AG10803 (cell line): ENCODE measurements around the gene NAGK.
"Not testable (repeated sequence)": the region's sequence is repeated elsewhere in the genome, so short reads cannot be mapped to it uniquely, and the experiment has no call there.

Source experiments
- DNase-seq: peaks from one replicate; pipeline ENCODE4 v3.0.0; 2010; ENCODE audit warnings: low read depth
- H3K4me3 ChIP-seq: 2 replicates; pipeline ENCODE4 v1.5.1; 2011; ENCODE audit warnings: mild to moderate bottlenecking, low read length, control low read depth
- CTCF ChIP-seq: conservative IDR thresholded peaks from 2 replicates; pipeline ENCODE4 v1.5.1; 2011; ENCODE audit warnings: mild to moderate bottlenecking, low read length, control low read depth, inconsistent platforms

NAGK gene

GRCh38 chr2:71045865-71046548 is 22.4 kb upstream of the NAGK start:
- no peak overlapping the region for H3K4me3 ChIP-seq
- no peak for TF ChIP-seq CTCF
- no peak for DNase-seq

- no peak for DNase-seq
- no peak for TF ChIP-seq CTCF
- no peak overlapping the region for H3K4me3 ChIP-seq
Observed at GRCh38 chr2:71048096-71048495, 20.4 kb upstream of the NAGK start.

- H3K4me3 ChIP-seq, DNase-seq: not testable (repeated sequence)
Observed at GRCh38 chr2:71049704-71050360, 18.6 kb upstream of the NAGK start.

GRCh38 chr2:71055206-71055740 is 13.2 kb upstream of the NAGK start:
- not testable (repeated sequence) for DNase-seq, H3K4me3 ChIP-seq

GRCh38 chr2:71060211-71060610 is 8.2 kb upstream of the NAGK start:
- TF ChIP-seq CTCF = no peak
- no peak overlapping the region for H3K4me3 ChIP-seq
- DNase-seq = no peak

- DNase-seq = peak; percentile 31
- H3K4me3 ChIP-seq = no peak overlapping the region
- no peak for TF ChIP-seq CTCF
Observed at GRCh38 chr2:71060871-71061270, 7.6 kb upstream of the NAGK start.

GRCh38 chr2:71063216-71063615 is 5.2 kb upstream of the NAGK start:
- TF ChIP-seq CTCF = no peak
- no peak for DNase-seq
- no peak overlapping the region for H3K4me3 ChIP-seq

- H3K4me3 ChIP-seq = no peak overlapping the region
- no peak for DNase-seq
- no peak for TF ChIP-seq CTCF
Observed at GRCh38 chr2:71064110-71064611, 4.3 kb upstream of the NAGK start.
